GM12874 (cell line): ENCODE results near the gene C6orf47.

Experiments used
- CTCF ChIP-seq: IDR thresholded peaks from 2 replicates; pipeline ENCODE4 v1.5.1; 2011; ENCODE audit warnings: low read depth, mild to moderate bottlenecking, control low read depth, low read length, moderate library complexity; ENCODE audit not compliant: insufficient read depth

Gene C6orf47

GRCh38 chr6:31691078-31691463 lies 30.5 kb upstream of the C6orf47 start:
- no peak for TF ChIP-seq CTCF

- no peak for TF ChIP-seq CTCF
Measured at GRCh38 chr6:31690231-31691077, 29.9 kb upstream of the C6orf47 start.

GRCh38 chr6:31689249-31690110 lies 28.9 kb upstream of the C6orf47 start:
- peak; percentile 58 for TF ChIP-seq CTCF

GRCh38 chr6:31687860-31688693 lies 27.5 kb upstream of the C6orf47 start:
- no peak for TF ChIP-seq CTCF

GRCh38 chr6:31687321-31687720 lies 26.7 kb upstream of the C6orf47 start:
- no peak for TF ChIP-seq CTCF

- TF ChIP-seq CTCF: no peak
Measured at GRCh38 chr6:31686483-31686882, 25.9 kb upstream of the C6orf47 start.

- TF ChIP-seq CTCF: no peak
Measured at GRCh38 chr6:31683591-31683990, 23.0 kb upstream of the C6orf47 start.
